C4-2B (cell line): ENCODE measurements around the gene RPS18.
A peak's percentile ranks its signal among the peaks of the same experiment; 100 is the strongest.

Experiments used
- H3K27ac ChIP-seq: fragments of 450-650 bp; 2 replicates; pipeline ENCODE4 v1.5.1; 2017
- ZFX ChIP-seq: fragments of 450-650 bp; IDR thresholded peaks from 2 replicates; pipeline ENCODE4 v1.6.1; 2017
- TF ChIP-seq, protein P1 (sequence below): fragments of 450-650 bp; conservative IDR thresholded peaks from 2 replicates; pipeline ENCODE4 v1.5.1; 2017; ENCODE audit warnings: mild to moderate bottlenecking

Gene RPS18

DNA sequence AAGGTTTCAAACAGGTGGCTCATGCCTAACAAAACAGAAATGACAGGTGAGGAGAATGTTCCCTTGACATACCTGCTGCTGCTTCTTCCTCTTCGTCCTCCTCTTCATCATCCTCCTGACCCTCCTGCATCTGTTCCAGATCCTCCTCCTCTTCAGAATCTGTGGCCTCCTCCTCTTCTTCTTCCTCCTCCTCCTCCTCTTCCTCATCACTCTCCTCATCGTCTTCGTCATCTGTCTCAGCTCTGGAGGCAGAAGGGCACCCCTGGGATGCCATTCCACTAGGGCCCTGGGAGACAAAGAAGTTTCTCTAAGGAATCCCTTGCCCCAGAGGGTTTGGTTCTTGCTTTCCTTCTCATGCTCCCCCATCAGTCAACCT is 48.1 kb downstream of the RPS18 start:
- TF ChIP-seq ZFX = no peak
- TF ChIP-seq, protein P1, sequence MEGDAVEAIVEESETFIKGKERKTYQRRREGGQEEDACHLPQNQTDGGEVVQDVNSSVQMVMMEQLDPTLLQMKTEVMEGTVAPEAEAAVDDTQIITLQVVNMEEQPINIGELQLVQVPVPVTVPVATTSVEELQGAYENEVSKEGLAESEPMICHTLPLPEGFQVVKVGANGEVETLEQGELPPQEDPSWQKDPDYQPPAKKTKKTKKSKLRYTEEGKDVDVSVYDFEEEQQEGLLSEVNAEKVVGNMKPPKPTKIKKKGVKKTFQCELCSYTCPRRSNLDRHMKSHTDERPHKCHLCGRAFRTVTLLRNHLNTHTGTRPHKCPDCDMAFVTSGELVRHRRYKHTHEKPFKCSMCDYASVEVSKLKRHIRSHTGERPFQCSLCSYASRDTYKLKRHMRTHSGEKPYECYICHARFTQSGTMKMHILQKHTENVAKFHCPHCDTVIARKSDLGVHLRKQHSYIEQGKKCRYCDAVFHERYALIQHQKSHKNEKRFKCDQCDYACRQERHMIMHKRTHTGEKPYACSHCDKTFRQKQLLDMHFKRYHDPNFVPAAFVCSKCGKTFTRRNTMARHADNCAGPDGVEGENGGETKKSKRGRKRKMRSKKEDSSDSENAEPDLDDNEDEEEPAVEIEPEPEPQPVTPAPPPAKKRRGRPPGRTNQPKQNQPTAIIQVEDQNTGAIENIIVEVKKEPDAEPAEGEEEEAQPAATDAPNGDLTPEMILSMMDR = no peak
- peak overlapping the region; percentile 5; the same call in 1 of the 2 replicates for H3K27ac ChIP-seq

DNA sequence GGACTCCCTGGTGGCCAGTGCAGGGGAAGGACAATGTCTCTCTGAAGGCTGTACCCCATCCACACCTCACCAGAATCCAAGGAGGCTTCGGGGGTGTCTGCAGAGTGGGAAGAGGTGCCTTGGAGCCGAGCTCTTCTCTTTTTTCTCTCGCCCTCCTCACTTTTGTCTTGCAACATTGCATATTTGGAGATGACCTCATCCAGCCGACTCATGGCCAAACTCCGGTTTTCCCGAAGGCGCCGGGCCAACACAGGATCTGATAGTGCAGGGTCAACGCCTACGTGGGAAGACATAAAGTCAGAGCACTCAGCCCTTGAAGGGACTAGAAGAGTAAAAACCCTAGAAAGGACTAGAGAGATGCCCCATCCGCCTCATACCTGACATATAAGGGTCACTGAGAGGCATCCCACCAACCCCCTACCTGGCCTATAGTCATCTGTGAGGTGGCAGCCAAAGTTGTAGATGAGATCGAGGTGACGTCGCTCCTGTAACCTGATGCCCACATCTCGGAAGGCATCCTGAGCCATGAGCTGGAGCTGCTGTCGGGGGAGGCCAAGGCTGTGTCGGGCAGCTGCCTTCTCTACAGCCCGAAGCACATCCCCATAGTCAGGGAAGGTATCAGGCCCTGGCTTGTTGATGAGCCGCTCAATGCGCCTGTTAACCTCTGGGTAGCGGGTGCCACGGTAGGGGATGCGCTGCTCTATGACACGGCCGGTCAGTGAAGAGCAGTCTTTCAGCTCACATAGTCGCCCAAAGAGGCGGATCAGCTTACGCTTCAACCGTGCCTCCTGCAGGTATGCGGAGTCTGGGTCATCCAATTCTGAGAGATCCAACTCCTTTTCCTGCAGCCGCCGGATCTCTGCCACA is 48.7 kb downstream of the RPS18 start:
- no peak for TF ChIP-seq ZFX
- TF ChIP-seq, protein P1 = no peak
- H3K27ac ChIP-seq = peak overlapping the region; percentile 5; the same call in 1 of the 2 replicates

DNA sequence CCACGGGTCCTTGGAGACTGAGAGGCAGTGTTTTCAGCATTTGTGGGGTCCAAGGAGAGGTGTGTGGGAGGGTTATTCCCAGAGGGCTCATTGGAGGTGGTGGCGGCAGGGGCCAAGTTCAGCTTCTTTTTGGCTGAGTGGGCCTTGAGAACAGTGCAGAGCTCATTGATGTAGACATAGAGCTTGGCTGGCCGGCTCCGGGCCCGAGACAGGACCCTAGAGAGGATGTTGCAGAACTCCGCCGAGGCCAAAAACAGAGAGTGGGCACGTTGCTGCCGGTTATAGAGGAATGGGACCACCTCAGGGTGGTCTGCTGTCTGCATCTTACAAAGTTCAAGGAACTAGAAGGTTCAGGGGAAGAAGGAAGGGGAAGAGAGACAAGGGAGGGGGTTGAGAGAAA is 49.4 kb downstream of the RPS18 start:
- TF ChIP-seq, protein P1 = no peak
- TF ChIP-seq ZFX = no peak
- H3K27ac ChIP-seq = peak overlapping the region; percentile 85

DNA sequence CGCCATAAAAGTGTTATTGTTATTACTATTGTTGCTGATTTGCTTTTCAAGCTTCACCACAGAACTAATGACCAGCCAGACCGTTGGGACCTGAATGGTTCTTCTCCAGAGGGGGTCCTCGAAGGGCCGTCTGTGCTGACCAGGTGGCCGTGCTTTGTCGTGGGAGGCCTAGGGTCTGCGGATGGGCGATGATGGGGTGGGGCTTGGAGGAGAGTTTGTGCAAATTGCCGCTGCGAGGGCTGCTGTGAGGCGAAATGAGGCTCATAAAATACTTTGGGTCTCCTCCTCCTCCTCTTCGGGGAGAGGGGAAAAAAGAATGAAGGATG is 51.7 kb downstream of the RPS18 start:
- H3K27ac ChIP-seq = peak overlapping the region; percentile 85
- TF ChIP-seq, protein P1 = no peak
- no peak for TF ChIP-seq ZFX

DNA sequence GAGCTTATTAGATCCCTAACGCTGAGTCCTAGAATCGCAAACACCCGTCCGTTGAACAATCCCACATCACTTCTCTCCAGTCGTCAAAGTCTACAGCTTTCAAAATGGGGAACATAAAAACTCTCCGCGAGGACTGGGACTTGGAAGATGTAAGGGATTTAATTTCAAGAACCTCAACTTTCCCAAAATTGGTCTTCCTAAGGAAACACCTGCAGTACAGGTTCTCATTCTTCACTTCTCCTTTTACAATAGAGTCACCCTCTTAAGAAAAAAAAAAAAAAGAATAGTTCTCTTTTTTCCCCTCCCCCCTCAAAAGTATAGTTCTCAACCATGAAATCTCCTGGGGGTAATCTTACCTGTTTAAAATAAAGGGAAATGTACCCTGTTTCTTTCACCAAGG is 52.2 kb downstream of the RPS18 start:
- TF ChIP-seq ZFX = no peak
- TF ChIP-seq, protein P1 = no peak
- peak overlapping the region; percentile 85 for H3K27ac ChIP-seq
